SW 1271 (cell line): ENCODE data around the gene INIP.

ENCODE experiments used
- DNase-seq, 2 experiments: peaks; one replicate each; lab custom pipeline; 2025; lab: John Stamatoyannopoulos, UW

The INIP gene

DNA sequence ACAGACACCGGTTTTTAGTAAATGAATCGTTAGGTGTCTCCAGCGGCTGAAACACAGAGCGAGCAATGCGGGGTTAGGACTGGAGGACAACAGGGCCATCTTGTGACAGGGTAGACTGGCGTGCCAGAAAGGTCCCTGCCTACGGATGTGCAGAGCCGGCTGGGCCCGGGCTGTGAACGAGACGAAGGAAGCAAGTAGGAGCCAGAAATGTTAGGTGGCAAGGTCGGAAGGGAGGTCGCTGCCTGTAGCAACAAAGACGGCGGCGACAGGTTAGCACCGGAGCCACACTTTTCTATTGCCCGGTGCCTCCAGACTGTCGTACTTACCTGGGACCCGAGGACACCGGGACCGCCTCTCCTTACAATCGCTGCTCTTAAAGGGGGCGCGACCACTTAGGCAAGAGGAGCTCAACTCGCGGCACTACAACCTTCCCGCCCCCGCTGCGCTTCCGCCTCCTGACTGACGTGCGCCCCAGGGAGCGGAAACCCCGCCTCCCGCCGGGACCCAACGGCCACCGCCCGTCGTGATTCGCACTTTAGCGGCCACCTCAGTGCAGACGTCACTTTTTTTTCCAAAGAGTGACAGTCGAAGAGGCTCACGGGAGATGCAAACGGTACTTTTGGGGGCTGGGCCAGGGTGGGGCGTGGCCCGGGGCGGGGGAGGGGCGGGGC, at the start of gene INIP:
Gene INIP (minus strand): TSS at position 457 of the 671 bp plus-strand sequence. CDS start 1,632 bp downstream, outside the sequence.
- peak; percentile 95 to 97 for DNase-seq

- DNase-seq, result no peak
These were observed 47.4 kb upstream of the INIP start for GRCh38 chr9:112765281-112765680.

DNA sequence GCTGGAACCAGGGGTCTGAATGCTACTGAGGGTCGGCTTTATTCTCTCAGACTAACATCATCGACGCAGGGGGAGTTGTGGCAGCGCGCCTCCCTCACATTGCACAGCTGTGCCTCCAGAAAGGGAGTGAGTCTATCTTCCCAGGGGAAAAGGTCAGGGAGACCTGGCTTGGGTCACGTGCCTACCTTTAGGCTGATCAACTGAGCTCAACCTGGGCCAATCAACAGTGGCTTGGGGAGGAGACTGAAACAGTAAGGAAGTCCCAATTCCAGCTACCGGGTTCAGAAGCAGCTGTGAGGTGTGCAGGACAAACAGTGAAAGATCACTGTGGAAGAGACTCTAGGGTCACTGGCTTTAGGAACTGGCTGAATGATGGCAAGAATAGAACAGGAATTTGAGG, 46.9 kb upstream of the INIP start:
- DNase-seq, result no peak

- DNase-seq, result no peak
These were observed 46.4 kb upstream of the INIP start for GRCh38 chr9:112764344-112764743.

DNA sequence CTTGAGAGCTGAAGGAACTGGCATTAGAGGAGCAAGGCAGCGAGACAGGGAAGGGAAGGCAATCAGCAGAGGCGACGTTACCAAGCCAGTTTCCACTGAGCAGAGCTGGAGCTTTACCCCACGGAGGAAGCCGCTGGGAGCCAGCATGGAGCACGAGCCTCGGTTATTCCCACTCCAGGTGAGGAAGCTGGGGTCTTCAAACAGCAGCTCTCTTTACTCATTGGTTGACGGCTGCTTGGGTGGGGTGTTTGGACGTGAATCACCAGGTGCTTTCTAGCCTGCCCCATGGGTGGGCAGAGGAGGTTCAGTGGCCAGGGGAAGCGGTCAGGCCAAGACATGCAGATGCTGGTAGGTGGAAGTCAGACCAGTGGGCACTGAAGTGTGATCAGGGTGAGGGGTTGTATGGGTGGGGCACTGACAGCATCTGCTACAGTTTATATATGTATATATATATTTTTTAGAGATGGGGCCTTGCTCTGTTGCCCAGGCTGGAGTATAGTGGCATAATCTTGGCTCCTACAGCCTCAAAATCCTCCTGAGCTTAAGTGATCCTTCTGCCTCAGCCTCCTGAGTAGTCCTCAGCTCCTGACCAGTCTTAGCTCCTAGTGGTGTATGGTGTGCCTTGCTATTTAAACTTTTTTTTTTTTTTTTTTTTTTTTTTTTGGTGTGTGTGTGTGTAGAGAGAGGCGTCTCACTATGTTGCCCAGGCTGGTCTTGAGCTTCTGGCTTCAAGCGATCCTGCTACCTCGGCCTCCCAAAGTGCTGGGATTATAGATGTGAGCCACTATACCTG, 45.0 kb upstream of the INIP start:
- no peak for DNase-seq

- DNase-seq, result no peak
These were observed 44.2 kb upstream of the INIP start for GRCh38 chr9:112761912-112762655.

DNA sequence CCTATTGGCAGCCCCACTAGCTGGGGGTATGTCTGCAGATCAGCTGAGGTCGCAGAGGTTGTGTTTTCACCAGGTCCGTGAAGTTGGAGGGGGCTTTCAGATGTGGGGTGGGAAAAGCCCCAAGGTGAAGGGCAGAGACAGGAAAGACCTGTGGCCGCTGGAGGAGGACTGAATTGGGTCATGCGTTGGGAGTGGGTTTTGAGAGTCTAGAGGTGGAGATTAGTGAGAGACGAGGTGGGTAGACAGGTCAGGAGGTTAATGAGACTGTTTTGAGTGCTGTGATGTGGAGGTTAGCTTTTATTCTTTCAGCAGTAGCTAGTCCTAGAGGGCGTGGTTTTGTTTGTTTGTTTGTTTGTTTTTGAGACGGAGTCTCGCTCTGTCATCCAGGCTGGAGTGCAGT, 42.9 kb upstream of the INIP start:
- DNase-seq, result no peak

DNA sequence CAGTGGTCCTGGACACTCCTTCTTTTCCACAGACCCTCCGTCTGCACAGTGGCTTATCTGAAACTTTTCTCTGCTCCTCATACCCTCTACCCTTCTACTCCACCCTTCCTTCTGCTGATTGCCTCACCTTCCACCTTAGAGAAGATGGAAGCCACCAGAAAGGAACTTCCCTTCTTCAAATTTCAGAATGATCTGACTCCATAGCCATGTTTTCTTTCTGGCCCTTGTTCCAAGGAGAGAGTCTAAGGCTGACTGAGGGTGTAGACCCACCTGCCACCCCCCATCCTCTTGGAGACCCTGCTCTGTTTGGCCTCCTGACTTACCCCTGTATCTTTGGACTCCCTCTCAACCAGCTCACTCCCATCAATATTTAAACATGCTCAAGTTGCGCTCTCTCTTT, 40.0 kb upstream of the INIP start:
- no peak for DNase-seq

GRCh38 chr9:112757282-112757883, 39.5 kb upstream of the INIP start:
- DNase-seq, result no peak

GRCh38 chr9:112755675-112756074, 37.8 kb upstream of the INIP start:
- no peak for DNase-seq

DNA sequence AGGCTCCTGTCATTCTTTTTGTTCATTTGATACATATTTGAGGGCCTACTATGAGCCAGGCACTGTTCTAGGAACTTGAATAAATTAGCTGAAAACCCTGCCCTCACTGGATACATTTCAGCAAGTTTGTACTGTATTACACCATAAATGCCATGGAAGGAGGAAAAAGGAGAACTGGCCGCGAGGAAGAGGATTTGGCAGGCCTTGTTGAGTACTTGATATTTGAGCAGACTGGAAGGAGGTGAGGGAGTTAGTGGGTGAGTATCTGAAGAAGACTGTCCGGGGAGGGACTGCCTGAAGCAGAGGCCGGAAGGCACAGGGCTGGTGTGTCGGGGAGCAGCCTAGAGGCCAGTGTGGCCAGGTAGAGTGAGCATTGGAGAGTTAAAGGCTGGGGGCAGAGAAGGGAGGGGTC, 37.1 kb upstream of the INIP start:
- no peak for DNase-seq

DNA sequence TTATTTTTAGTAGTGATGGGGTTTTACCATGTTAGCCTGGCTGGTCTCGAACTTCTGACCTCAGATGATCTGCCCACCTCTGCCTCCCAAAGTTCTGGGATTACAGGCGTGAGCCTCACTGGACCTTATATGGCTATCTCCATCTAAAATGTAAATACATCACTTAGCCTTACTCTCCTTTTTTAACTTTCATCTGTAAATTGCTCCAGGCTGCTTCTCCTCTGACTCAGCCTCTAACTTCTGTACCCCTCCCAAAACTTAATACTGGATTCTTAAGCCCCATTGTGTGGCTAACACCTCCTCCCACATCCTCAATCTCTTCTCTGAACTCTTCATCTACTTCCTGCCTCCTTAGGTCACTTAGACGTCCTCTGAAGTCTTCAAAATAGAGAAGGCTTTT, 36.7 kb upstream of the INIP start:
- peak in 1 of 2 experiments; percentile 35 for DNase-seq

GRCh38 chr9:112753725-112754124, 35.8 kb upstream of the INIP start:
- DNase-seq, result peak; percentile 15 to 65

- DNase-seq, result no peak
These were observed 34.6 kb upstream of the INIP start for GRCh38 chr9:112752334-112753125.

GRCh38 chr9:112751056-112751795, 33.3 kb upstream of the INIP start:
- peak; percentile 27 to 29 for DNase-seq

- no peak for DNase-seq
These were observed 32.8 kb upstream of the INIP start for GRCh38 chr9:112750764-112751055.

GRCh38 chr9:112750016-112750763, 32.3 kb upstream of the INIP start, which contains the start of gene SNX30:
Gene SNX30, plus strand, starts transcription at chr9:112750760. Its CDS starts 242 bp downstream, at chr9:112751002.
- DNase-seq, result peak; percentile 70 to 92

- DNase-seq, result no peak
These were observed 29.2 kb upstream of the INIP start for GRCh38 chr9:112747094-112747493.

DNA sequence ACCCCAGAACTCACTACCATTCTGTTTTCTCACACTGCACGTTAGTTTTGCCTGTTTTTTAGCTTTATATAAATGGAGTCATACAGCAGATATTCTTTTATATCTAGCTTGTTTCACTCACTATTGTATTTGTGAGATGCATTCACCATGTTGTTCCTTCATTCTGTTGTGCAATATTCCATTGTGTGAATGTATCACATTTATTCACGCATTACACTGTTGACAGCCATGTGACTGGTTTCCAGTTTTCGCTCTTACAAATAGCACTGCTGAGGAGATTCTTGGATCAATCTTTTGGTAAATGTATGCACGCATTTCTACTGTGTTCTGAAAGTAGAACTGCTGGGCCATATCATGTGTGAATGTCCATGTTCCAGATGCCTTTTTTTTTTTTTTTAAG, 26.3 kb upstream of the INIP start:
- DNase-seq, result no peak

- DNase-seq, result no peak
These were observed 25.4 kb upstream of the INIP start for GRCh38 chr9:112743216-112743836.
